ENCODE data around the gene PACRG.
A peak's percentile ranks its signal among the peaks of the same experiment; 100 is the strongest.

PACRG gene

DNA sequence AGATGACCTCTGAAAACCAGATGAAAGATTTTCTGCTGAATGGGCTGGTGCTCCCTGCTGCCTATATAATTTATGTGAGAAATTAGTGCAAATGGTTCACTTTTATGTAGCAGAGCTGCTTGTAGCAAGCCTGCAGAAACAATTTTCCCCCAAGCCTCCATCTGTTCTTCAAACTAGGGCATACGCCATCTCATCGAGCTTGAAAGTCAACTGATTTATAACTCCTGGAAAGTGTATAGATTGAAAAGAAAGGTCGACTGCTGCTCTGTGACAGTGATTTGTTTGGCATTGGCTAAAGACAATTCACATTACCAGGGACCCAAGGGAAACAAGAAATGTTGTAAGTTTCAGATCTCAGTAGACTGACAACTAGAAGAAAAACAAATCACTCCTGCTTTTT lies 93.3 kb downstream of the PACRG start:
- Histone ChIP-seq H3K9ac (ENCODE audit: low read length) (no peak overlapping the region), H3K27me3 (ENCODE audit: insufficient read depth, low read length, poor library complexity) (no peaks in the 10 kb centered on the region), H3K79me2 (ENCODE audit: control insufficient read depth, insufficient read depth, low read length) (no peaks in the 10 kb centered on the region), H3K18ac (ENCODE audit: low read length) (no peak overlapping the region), H3K36me3 (ENCODE audit: control insufficient read depth, insufficient read depth, low read length) (no peaks in the 10 kb centered on the region), H2AK5ac (ENCODE audit: low read length) (no peak overlapping the region), H3K23ac (ENCODE audit: low read length) (no peak overlapping the region), H3K79me1 (ENCODE audit: low read length) (no peaks in the 10 kb centered on the region), H2BK5ac (ENCODE audit: low read length) (no peak overlapping the region), H3K4me1 (ENCODE audit: control insufficient read depth, low read depth, low read length) (no peaks in the 10 kb centered on the region), H2BK15ac (replicated peaks; ENCODE audit: low read depth) (no peak overlapping the region), H2BK120ac (ENCODE audit: low read depth, low read length) (no peak overlapping the region), H3K56ac (ENCODE audit: low read length) (no peak overlapping the region), H4K5ac (ENCODE audit: low read length) (no peak overlapping the region), H3K4me2 (ENCODE audit: low read length) (no peak overlapping the region), H3K4ac (ENCODE audit: low read depth, low read length) (no peak overlapping the region), H3K27ac (ENCODE audit: low read depth, low read length) (no peak overlapping the region), H3K4me3 (ENCODE audit: low read length) (no peak overlapping the region), H4K8ac (ENCODE audit: low read depth, low read length) (no peak overlapping the region)
- no CpG with 5 or more reads among the region's 3 CpGs for WGBS (ENCODE audit: extremely low coverage, insufficient coverage, low lambda C conversion rate)
- no peak for DNase-seq

GRCh38 chr6:162825597-162825996 lies 97.8 kb downstream of the PACRG start:
- H4K8ac ChIP-seq (ENCODE audit: low read depth, low read length) = no peak overlapping the region
- H2AK5ac ChIP-seq (ENCODE audit: low read length) = no peak overlapping the region
- DNase-seq = peak; percentile 31
- H3K4me3 ChIP-seq (ENCODE audit: low read length) = no peak overlapping the region
- H3K23ac ChIP-seq (ENCODE audit: low read length) = no peak overlapping the region
- H2BK15ac ChIP-seq (replicated peaks; ENCODE audit: low read depth) = no peak overlapping the region
- H3K27me3 ChIP-seq (ENCODE audit: insufficient read depth, low read length, poor library complexity) = no peaks in the 10 kb centered on the region
- H2BK5ac ChIP-seq (ENCODE audit: low read length) = no peak overlapping the region
- no peaks in the 10 kb centered on the region for H3K4me1 ChIP-seq (ENCODE audit: control insufficient read depth, low read depth, low read length)
- no peak overlapping the region for H3K9ac ChIP-seq (ENCODE audit: low read length)
- H3K27ac ChIP-seq (ENCODE audit: low read depth, low read length) = no peak overlapping the region
- no peaks in the 10 kb centered on the region for H3K36me3 ChIP-seq (ENCODE audit: control insufficient read depth, insufficient read depth, low read length)
- H3K4ac ChIP-seq (ENCODE audit: low read depth, low read length) = no peak overlapping the region
- no peak overlapping the region for H3K4me2 ChIP-seq (ENCODE audit: low read length)
- no peaks in the 10 kb centered on the region for H3K79me1 ChIP-seq (ENCODE audit: low read length)
- H4K5ac ChIP-seq (ENCODE audit: low read length) = no peak overlapping the region
- no peak overlapping the region for H2BK120ac ChIP-seq (ENCODE audit: low read depth, low read length)
- H3K18ac ChIP-seq (ENCODE audit: low read length) = no peak overlapping the region
- no peak overlapping the region for H3K56ac ChIP-seq (ENCODE audit: low read length)
- H3K79me2 ChIP-seq (ENCODE audit: control insufficient read depth, insufficient read depth, low read length) = no peaks in the 10 kb centered on the region
- WGBS (ENCODE audit: extremely low coverage, insufficient coverage, low lambda C conversion rate) = no CpG with 5 or more reads among the region's 6 CpGs

- H3K4me2 ChIP-seq (ENCODE audit: low read length) = no peak overlapping the region
- no peak overlapping the region for H2BK15ac ChIP-seq (replicated peaks; ENCODE audit: low read depth)
- H3K4ac ChIP-seq (ENCODE audit: low read depth, low read length) = no peak overlapping the region
- no peaks in the 10 kb centered on the region for H3K27me3 ChIP-seq (ENCODE audit: insufficient read depth, low read length, poor library complexity)
- H4K5ac ChIP-seq (ENCODE audit: low read length) = no peak overlapping the region
- WGBS (ENCODE audit: extremely low coverage, insufficient coverage, low lambda C conversion rate) = no CpG with 5 or more reads among the region's 8 CpGs
- no peaks in the 10 kb centered on the region for H3K4me1 ChIP-seq (ENCODE audit: control insufficient read depth, low read depth, low read length)
- H3K79me1 ChIP-seq (ENCODE audit: low read length) = no peaks in the 10 kb centered on the region
- no peak overlapping the region for H4K8ac ChIP-seq (ENCODE audit: low read depth, low read length)
- no peak for DNase-seq
- H3K36me3 ChIP-seq (ENCODE audit: control insufficient read depth, insufficient read depth, low read length) = no peaks in the 10 kb centered on the region
- no peak overlapping the region for H3K9ac ChIP-seq (ENCODE audit: low read length)
- no peak overlapping the region for H2BK5ac ChIP-seq (ENCODE audit: low read length)
- no peak overlapping the region for H3K4me3 ChIP-seq (ENCODE audit: low read length)
- no peak overlapping the region for H3K23ac ChIP-seq (ENCODE audit: low read length)
- no peak overlapping the region for H3K27ac ChIP-seq (ENCODE audit: low read depth, low read length)
- no peak overlapping the region for H3K56ac ChIP-seq (ENCODE audit: low read length)
- H3K18ac ChIP-seq (ENCODE audit: low read length) = no peak overlapping the region
- no peak overlapping the region for H2AK5ac ChIP-seq (ENCODE audit: low read length)
- H3K79me2 ChIP-seq (ENCODE audit: control insufficient read depth, insufficient read depth, low read length) = no peaks in the 10 kb centered on the region
- H2BK120ac ChIP-seq (ENCODE audit: low read depth, low read length) = no peak overlapping the region
Measured at GRCh38 chr6:162829013-162829742, 101.4 kb downstream of the PACRG start.

- no peak overlapping the region for H2AK5ac ChIP-seq (ENCODE audit: low read length)
- H3K4me3 ChIP-seq (ENCODE audit: low read length) = no peak overlapping the region
- no peaks in the 10 kb centered on the region for H3K4me1 ChIP-seq (ENCODE audit: control insufficient read depth, low read depth, low read length)
- no peak overlapping the region for H3K9ac ChIP-seq (ENCODE audit: low read length)
- H4K8ac ChIP-seq (ENCODE audit: low read depth, low read length) = no peak overlapping the region
- H3K4ac ChIP-seq (ENCODE audit: low read depth, low read length) = no peak overlapping the region
- H3K56ac ChIP-seq (ENCODE audit: low read length) = no peak overlapping the region
- no peak overlapping the region for H3K18ac ChIP-seq (ENCODE audit: low read length)
- H2BK15ac ChIP-seq (replicated peaks; ENCODE audit: low read depth) = no peak overlapping the region
- H4K5ac ChIP-seq (ENCODE audit: low read length) = no peak overlapping the region
- H3K79me1 ChIP-seq (ENCODE audit: low read length) = no peaks in the 10 kb centered on the region
- no peak overlapping the region for H2BK120ac ChIP-seq (ENCODE audit: low read depth, low read length)
- H3K36me3 ChIP-seq (ENCODE audit: control insufficient read depth, insufficient read depth, low read length) = no peaks in the 10 kb centered on the region
- no CpG with 5 or more reads among the region's 4 CpGs for whole genome bisulfite sequencing (ENCODE audit: extremely low coverage, insufficient coverage, low lambda C conversion rate)
- H3K27ac ChIP-seq (ENCODE audit: low read depth, low read length) = no peak overlapping the region
- H3K79me2 ChIP-seq (ENCODE audit: control insufficient read depth, insufficient read depth, low read length) = no peaks in the 10 kb centered on the region
- no peak overlapping the region for H2BK5ac ChIP-seq (ENCODE audit: low read length)
- H3K23ac ChIP-seq (ENCODE audit: low read length) = no peak overlapping the region
- DNase-seq = no peak
- no peak overlapping the region for H3K4me2 ChIP-seq (ENCODE audit: low read length)
- no peaks in the 10 kb centered on the region for H3K27me3 ChIP-seq (ENCODE audit: insufficient read depth, low read length, poor library complexity)
Measured at GRCh38 chr6:162833776-162834175, 106.0 kb downstream of the PACRG start.

DNA sequence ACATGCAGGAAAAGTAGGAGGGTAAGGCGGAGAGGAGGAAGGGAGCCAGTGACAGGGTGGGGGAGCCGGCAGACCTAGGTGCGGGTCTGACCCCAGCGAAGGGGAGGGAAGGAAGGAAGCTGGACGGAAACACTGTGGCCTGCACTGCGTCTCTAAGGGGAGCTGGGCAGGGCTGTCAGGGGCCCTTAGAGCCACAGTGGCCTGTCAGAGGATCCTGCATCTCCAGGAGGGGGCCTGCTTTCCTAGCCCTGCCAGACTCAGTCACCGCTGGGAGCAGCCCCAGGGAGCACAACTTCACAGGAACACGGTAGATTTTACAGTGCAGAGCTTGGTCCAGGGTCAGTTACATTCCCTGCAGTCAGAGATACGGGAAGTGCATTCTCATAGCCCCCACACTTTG lies 118.2 kb downstream of the PACRG start:
- no peak overlapping the region for H2BK120ac ChIP-seq (ENCODE audit: low read depth, low read length)
- WGBS (ENCODE audit: extremely low coverage, insufficient coverage, low lambda C conversion rate) = no CpG with 5 or more reads among the region's 9 CpGs
- no peak overlapping the region for H2BK15ac ChIP-seq (replicated peaks; ENCODE audit: low read depth)
- H3K9ac ChIP-seq (ENCODE audit: low read length) = no peak overlapping the region
- H3K4ac ChIP-seq (ENCODE audit: low read depth, low read length) = no peak overlapping the region
- H3K27me3 ChIP-seq (ENCODE audit: insufficient read depth, low read length, poor library complexity) = no peaks in the 10 kb centered on the region
- H3K79me2 ChIP-seq (ENCODE audit: control insufficient read depth, insufficient read depth, low read length) = no peaks in the 10 kb centered on the region
- no peak overlapping the region for H4K8ac ChIP-seq (ENCODE audit: low read depth, low read length)
- H4K5ac ChIP-seq (ENCODE audit: low read length) = no peak overlapping the region
- H3K4me2 ChIP-seq (ENCODE audit: low read length) = no peak overlapping the region
- DNase-seq = peak; percentile 19
- no peak overlapping the region for H3K27ac ChIP-seq (ENCODE audit: low read depth, low read length)
- H3K79me1 ChIP-seq (ENCODE audit: low read length) = no peaks in the 10 kb centered on the region
- H3K4me3 ChIP-seq (ENCODE audit: low read length) = no peak overlapping the region
- no peak overlapping the region for H3K23ac ChIP-seq (ENCODE audit: low read length)
- H3K56ac ChIP-seq (ENCODE audit: low read length) = no peak overlapping the region
- H3K18ac ChIP-seq (ENCODE audit: low read length) = no peak overlapping the region
- H2AK5ac ChIP-seq (ENCODE audit: low read length) = no peak overlapping the region
- H2BK5ac ChIP-seq (ENCODE audit: low read length) = no peak overlapping the region
- no peaks in the 10 kb centered on the region for H3K36me3 ChIP-seq (ENCODE audit: control insufficient read depth, insufficient read depth, low read length)
- H3K4me1 ChIP-seq (ENCODE audit: control insufficient read depth, low read depth, low read length) = no peaks in the 10 kb centered on the region

GRCh38 chr6:162846723-162847122 lies 118.9 kb downstream of the PACRG start:
- Histone ChIP-seq H2AK5ac (ENCODE audit: low read length) (no peak overlapping the region), H3K18ac (ENCODE audit: low read length) (no peak overlapping the region), H3K4me1 (ENCODE audit: control insufficient read depth, low read depth, low read length) (no peaks in the 10 kb centered on the region), H3K56ac (ENCODE audit: low read length) (no peak overlapping the region), H3K27ac (ENCODE audit: low read depth, low read length) (no peak overlapping the region), H2BK120ac (ENCODE audit: low read depth, low read length) (no peak overlapping the region), H3K9ac (ENCODE audit: low read length) (no peak overlapping the region), H3K36me3 (ENCODE audit: control insufficient read depth, insufficient read depth, low read length) (no peaks in the 10 kb centered on the region), H3K4ac (ENCODE audit: low read depth, low read length) (no peak overlapping the region), H2BK15ac (replicated peaks; ENCODE audit: low read depth) (no peak overlapping the region), H3K79me1 (ENCODE audit: low read length) (no peaks in the 10 kb centered on the region), H3K4me2 (ENCODE audit: low read length) (no peak overlapping the region), H3K4me3 (ENCODE audit: low read length) (no peak overlapping the region), H4K8ac (ENCODE audit: low read depth, low read length) (no peak overlapping the region), H3K79me2 (ENCODE audit: control insufficient read depth, insufficient read depth, low read length) (no peaks in the 10 kb centered on the region), H3K27me3 (ENCODE audit: insufficient read depth, low read length, poor library complexity) (no peaks in the 10 kb centered on the region), H3K23ac (ENCODE audit: low read length) (no peak overlapping the region), H2BK5ac (ENCODE audit: low read length) (no peak overlapping the region), H4K5ac (ENCODE audit: low read length) (no peak overlapping the region)
- no peak for DNase-seq
- WGBS (ENCODE audit: extremely low coverage, insufficient coverage, low lambda C conversion rate) = no CpG with 5 or more reads among the region's 6 CpGs

Measured in mesendoderm (in vitro differentiated cells).